Measurements from ENCODE around the gene DOCK8.

DNA sequence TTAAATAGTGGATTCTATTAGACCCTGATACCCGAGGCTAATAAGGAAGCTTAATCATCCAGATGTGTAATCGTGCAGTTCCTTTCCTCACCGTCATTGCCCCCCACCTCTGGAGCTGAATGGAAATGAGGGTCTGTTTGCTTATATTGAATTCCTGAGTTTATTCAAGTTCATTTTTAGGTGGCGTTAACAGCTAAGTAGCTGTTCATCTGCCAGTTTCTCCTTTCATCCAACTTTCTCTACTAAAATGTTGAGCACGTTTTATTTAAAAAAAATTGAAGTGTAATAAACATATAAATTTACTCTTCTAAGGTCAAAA, 291.0 kb downstream of the DOCK8 start:
- no peak for TF ChIP-seq CREM (IDR thresholded peaks at IDR 0.05; ENCODE audit: low read depth)
- no peak for TF ChIP-seq CHD2 (IDR thresholded peaks at IDR 0.05; ENCODE audit: borderline replicate concordance, low read depth, low read length)
- no peak for TF ChIP-seq CHD4 (IDR thresholded peaks at IDR 0.05)
- no peak for TF ChIP-seq POLR2A (IDR thresholded peaks at IDR 0.05; ENCODE audit: low read depth, low read length)
- TF ChIP-seq, protein P1, sequence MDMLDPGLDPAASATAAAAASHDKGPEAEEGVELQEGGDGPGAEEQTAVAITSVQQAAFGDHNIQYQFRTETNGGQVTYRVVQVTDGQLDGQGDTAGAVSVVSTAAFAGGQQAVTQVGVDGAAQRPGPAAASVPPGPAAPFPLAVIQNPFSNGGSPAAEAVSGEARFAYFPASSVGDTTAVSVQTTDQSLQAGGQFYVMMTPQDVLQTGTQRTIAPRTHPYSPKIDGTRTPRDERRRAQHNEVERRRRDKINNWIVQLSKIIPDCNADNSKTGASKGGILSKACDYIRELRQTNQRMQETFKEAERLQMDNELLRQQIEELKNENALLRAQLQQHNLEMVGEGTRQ (IDR thresholded peaks at IDR 0.05; ENCODE audit: borderline replicate concordance, low read depth, low read length), result no peak
- TF ChIP-seq, protein P2, sequence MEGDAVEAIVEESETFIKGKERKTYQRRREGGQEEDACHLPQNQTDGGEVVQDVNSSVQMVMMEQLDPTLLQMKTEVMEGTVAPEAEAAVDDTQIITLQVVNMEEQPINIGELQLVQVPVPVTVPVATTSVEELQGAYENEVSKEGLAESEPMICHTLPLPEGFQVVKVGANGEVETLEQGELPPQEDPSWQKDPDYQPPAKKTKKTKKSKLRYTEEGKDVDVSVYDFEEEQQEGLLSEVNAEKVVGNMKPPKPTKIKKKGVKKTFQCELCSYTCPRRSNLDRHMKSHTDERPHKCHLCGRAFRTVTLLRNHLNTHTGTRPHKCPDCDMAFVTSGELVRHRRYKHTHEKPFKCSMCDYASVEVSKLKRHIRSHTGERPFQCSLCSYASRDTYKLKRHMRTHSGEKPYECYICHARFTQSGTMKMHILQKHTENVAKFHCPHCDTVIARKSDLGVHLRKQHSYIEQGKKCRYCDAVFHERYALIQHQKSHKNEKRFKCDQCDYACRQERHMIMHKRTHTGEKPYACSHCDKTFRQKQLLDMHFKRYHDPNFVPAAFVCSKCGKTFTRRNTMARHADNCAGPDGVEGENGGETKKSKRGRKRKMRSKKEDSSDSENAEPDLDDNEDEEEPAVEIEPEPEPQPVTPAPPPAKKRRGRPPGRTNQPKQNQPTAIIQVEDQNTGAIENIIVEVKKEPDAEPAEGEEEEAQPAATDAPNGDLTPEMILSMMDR (IDR thresholded peaks at IDR 0.05 in 2 of 3, conservative IDR thresholded peaks at IDR 0.05 in 1 of 3; ENCODE audit: control insufficient read depth in 2 of 3, extremely low read depth in 1 of 3, insufficient read depth in 1 of 3, low read depth in 3 of 3, low read length in 3 of 3), result no peak

Data from GM12878 (cell line).